Gastroesophageal sphincter (tissue), 4 donors: ENCODE results near the gene FANCI. TPM values are rescaled to one million over a fixed set of nuclear protein-coding genes. Genes with fewer than 3 reads are reported as not detected.
A peak's percentile ranks its signal among the peaks of the same experiment; 100 is the strongest.
"Not testable (repeated sequence)": the region's sequence is repeated elsewhere in the genome, so short reads cannot be mapped to it uniquely, and the experiment has no call there.

Experiments used
- ATAC-seq: fragments of 150-250 bp; one replicate; pipeline ENCODE4 v1.9.1; 2016; ENCODE audit warnings: mild to moderate bottlenecking, moderate library complexity
- H3K27ac ChIP-seq, 4 donors: fragments of 200-600 bp; sonication (generic) in 3 of 4; 1 replicate in 3 of 4; 2 replicates in 1 of 4; pipeline ENCODE4 v1.5.1; 2016 to 2019
- H3K27me3 ChIP-seq: fragments of 200-600 bp; sonication (generic); one replicate; pipeline ENCODE4 v1.5.1; 2019
- H3K36me3 ChIP-seq, 2 donors: fragments of 200-600 bp; sonication (generic); one replicate each; pipeline ENCODE4 v1.5.1; 2019; ENCODE audit warnings: control low read depth in 1 of 2
- H3K4me1 ChIP-seq, 3 donors: fragments of 200-600 bp; sonication (generic); 1 replicate in 2 of 3; 2 replicates in 1 of 3; pipeline ENCODE4 v1.5.1; 2016 to 2019; ENCODE audit warnings: control low read depth in 2 of 3
- H3K4me3 ChIP-seq, 2 donors: fragments of 200-600 bp; sonication (generic); one replicate each; pipeline ENCODE4 v1.5.1; 2019; ENCODE audit warnings: mild to moderate bottlenecking in 1 of 2, moderate library complexity in 1 of 2
- H3K9me3 ChIP-seq, 3 donors: fragments of 200-600 bp; sonication (generic); one replicate each; pipeline ENCODE4 v1.5.1; 2017 to 2019; ENCODE audit warnings: control low read depth in 2 of 3
- CTCF ChIP-seq, 4 experiments: fragments of 200-600 bp in 2 of 4; fragments of 450-650 bp in 2 of 4; sonication (generic) in 1 of 4; IDR thresholded peaks; one replicate each; pipeline ENCODE4 v1.5.1; 2017 to 2019; ENCODE audit warnings: antibody characterized with exemption in 4 of 4, mild to moderate bottlenecking in 2 of 4, moderate library complexity in 2 of 4
- EP300 ChIP-seq: sonication (generic); formaldehyde crosslinking; IDR thresholded peaks from one replicate; pipeline ENCODE4 v1.6.1; 2017; ENCODE audit warnings: antibody characterized with exemption, mild to moderate bottlenecking
- POLR2A ChIP-seq, 2 donors: fragments of 450-650 bp; IDR thresholded peaks; one replicate each; pipeline ENCODE4 v1.6.1; 2017; ENCODE audit warnings: antibody characterized with exemption in 2 of 2, mild to moderate bottlenecking in 2 of 2, moderate library complexity in 1 of 2
- POLR2AphosphoS5 ChIP-seq: sonication (generic); formaldehyde crosslinking; IDR thresholded peaks from one replicate; pipeline ENCODE4 v1.6.1; 2017; ENCODE audit warnings: antibody characterized with exemption
- WGBS, 2 donors: methylation state at CpG; one replicate each; pipeline ENCODE4 v1.1.5; 2018; ENCODE audit warnings: low coverage in 1 of 2; 5-methylcytosine and 5-hydroxymethylcytosine counted together
- total RNA-seq, 4 donors: library from RNA; depleted of rRNA; stranded (reverse); fragments of >200 nt; gene quantifications; one replicate each; pipeline ENCODE4 v1.1.0, GENCODE V29; 2016

The FANCI gene
- total RNA-seq, 4 donors from 2014 or later: 1.9 to 12.5 (median 7.1) TPM

DNA sequence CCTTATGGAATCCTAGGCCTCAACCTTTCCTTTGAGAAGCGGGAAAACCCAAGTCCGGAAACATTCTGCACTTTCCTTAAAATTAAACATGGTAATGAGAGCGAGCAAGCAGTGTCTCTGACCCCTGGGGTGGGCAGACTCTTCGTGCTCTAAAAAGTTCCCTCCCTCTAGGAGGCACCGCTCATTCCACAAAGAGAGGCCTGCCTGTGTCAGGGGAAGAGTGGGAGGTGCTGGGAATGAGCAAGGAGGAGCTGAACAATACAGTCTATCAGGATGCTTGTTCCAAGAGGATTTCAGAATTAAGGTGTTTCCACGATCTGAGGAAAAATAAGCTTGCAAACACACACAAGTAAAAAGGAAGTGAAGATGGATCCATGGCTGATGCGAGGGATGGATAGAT lies 16.4 kb upstream of the FANCI start:
- Histone ChIP-seq H3K36me3 (no peaks in the 10 kb centered on the region), H3K27ac (no peak overlapping the region), H3K4me1 (no peaks in the 10 kb centered on the region), H3K4me3 (no peak overlapping the region), H3K9me3 (no peaks in the 10 kb centered on the region), H3K27me3 (peaks cover 3% of the 10 kb centered on the region)
- TF ChIP-seq POLR2A (IDR thresholded peaks at IDR 0.05) (no peak), CTCF (IDR thresholded peaks at IDR 0.05) (no peak), EP300 (no peak), POLR2AphosphoS5 (no peak)
- no peak for ATAC-seq
- 69 to 86% methylated on average over 3 to 6 of the region's 7 CpGs for WGBS, 2 donors

DNA sequence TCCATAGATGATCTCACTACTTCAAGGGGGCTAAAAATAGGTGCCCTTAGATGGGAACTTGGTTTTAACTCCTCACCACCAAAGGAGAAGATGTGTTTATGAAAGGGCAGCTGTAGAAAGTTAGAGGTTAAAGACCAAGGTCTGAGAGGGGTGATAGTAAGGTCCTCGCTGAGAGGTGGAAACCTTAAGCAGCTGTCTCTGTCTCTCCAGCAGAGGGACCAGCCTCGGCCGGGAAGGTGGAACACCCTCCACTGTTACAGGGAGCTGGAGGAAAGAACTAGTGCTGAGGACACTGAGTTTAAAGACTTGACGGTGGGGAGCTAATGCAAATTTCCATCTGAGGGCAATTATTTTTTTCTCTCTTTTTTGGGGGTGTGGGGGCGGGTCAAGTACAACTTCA lies 13.5 kb upstream of the FANCI start:
- 14 to 36% methylated on average over 4 of the region's 5 CpGs for WGBS, 2 donors
- ATAC-seq: no peak
- Histone ChIP-seq H3K4me3 (no peak overlapping the region), H3K27ac (no peak overlapping the region), H3K4me1 (no peaks in the 10 kb centered on the region), H3K27me3 (peaks cover 3% of the 10 kb centered on the region), H3K36me3 (no peaks in the 10 kb centered on the region), H3K9me3 (no peaks in the 10 kb centered on the region)
- TF ChIP-seq POLR2AphosphoS5 (no peak), POLR2A (IDR thresholded peaks at IDR 0.05) (no peak), CTCF (IDR thresholded peaks at IDR 0.05) (no peak), EP300 (no peak)

- Histone ChIP-seq H3K9me3 (no peaks in the 10 kb centered on the region), H3K4me1 (no peaks in the 10 kb centered on the region), H3K4me3 (no peak overlapping the region), H3K27ac (no peak overlapping the region), H3K27me3 (peaks cover 3% of the 10 kb centered on the region), H3K36me3 (no peaks in the 10 kb centered on the region)
- TF ChIP-seq POLR2A (IDR thresholded peaks at IDR 0.05) (no peak), CTCF (IDR thresholded peaks at IDR 0.05) (no peak), EP300 (no peak), POLR2AphosphoS5 (no peak)
- ATAC-seq: no peak
These were observed 11.9 kb upstream of the FANCI start for GRCh38 chr15:89231832-89232231.

DNA sequence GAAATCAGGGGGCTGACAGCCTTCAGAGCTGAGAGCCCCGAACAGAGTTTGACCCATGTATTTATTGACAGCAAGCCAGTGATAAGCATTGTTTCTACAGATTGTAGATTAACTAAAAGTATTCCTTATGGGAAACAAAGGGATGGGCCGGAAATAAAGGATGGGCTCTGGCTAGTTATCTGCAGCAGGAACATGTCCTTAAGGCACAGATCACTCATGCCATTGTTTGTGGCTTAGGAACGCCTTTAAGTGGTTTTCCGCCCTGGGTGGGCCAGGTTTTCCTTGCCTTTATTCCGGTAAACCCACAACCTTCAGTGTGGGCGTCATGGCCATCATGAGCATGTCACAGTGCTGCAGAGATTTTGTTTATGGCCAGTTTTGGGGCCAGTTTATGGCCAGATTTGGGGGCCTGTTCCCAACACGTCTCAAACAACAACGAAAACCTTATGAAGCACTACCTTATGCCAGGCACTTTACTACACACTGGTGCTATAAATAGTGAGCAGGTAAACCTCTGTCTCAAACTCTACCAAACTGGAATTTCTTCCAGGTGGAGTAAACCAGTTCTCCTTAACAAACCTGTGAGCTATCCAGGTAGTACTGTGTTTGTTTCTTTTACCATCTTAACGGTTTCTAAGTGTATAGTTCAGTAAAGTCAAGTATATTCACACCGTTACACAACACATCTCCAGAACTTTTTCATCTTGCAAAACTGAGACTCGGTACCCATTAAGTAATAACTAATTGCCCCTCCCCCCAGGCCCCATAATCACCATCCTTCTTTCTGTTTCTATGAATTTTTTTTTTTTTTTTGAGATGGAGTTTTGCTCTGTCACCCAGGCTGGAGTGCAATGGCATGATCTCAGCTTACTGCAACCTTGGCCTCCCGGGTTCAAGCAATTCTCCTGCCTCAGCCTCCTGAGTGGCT lies 3.6 kb upstream of the FANCI start:
- 78 to 89% methylated on average over 10 to 12 of the region's 12 CpGs for WGBS, 2 donors
- H3K4me1 ChIP-seq: peaks cover 3 to 19% (median 6%) of the 10 kb centered on the region in 3 donors
- not testable (repeated sequence) for H3K36me3 ChIP-seq, H3K9me3 ChIP-seq, H3K4me3 ChIP-seq, ATAC-seq, H3K27ac ChIP-seq, H3K27me3 ChIP-seq

GRCh38 chr15:89243046-89243690 lies 611 bp upstream of the FANCI start:
- Histone ChIP-seq H3K27me3 (no peaks in the 10 kb centered on the region), H3K9me3 (no peaks in the 10 kb centered on the region), H3K4me3 (peak overlapping the region; percentile 54 to 76), H3K27ac (peak overlapping the region in 3 of 4 donors; percentile 35 to 76 (median 58)), H3K4me1 (peaks cover 3 to 19% (median 6%) of the 10 kb centered on the region in 3 donors), H3K36me3 (no peaks in the 10 kb centered on the region)
- WGBS, 2 donors: 33% methylated on average over 14 of the region's 20 CpGs; no CpG with 5 or more reads in 1 of the 2 donors
- ATAC-seq: peak; percentile 68
- TF ChIP-seq CTCF (IDR thresholded peaks at IDR 0.05) (no peak), POLR2A (IDR thresholded peaks at IDR 0.05) (no peak), POLR2AphosphoS5 (no peak), EP300 (no peak)
